GM19351 (cell line): Measurements from ENCODE around the gene ARL5B.

Experiments used
- ATAC-seq: cut with Tn5 transposase; IDR thresholded peaks from one replicate; pipeline ENCODE4 v1.9.1; 2021; ENCODE audit warnings: mild to moderate bottlenecking, moderate library complexity; ENCODE audit not compliant: unreplicated experiment

ARL5B gene

DNA sequence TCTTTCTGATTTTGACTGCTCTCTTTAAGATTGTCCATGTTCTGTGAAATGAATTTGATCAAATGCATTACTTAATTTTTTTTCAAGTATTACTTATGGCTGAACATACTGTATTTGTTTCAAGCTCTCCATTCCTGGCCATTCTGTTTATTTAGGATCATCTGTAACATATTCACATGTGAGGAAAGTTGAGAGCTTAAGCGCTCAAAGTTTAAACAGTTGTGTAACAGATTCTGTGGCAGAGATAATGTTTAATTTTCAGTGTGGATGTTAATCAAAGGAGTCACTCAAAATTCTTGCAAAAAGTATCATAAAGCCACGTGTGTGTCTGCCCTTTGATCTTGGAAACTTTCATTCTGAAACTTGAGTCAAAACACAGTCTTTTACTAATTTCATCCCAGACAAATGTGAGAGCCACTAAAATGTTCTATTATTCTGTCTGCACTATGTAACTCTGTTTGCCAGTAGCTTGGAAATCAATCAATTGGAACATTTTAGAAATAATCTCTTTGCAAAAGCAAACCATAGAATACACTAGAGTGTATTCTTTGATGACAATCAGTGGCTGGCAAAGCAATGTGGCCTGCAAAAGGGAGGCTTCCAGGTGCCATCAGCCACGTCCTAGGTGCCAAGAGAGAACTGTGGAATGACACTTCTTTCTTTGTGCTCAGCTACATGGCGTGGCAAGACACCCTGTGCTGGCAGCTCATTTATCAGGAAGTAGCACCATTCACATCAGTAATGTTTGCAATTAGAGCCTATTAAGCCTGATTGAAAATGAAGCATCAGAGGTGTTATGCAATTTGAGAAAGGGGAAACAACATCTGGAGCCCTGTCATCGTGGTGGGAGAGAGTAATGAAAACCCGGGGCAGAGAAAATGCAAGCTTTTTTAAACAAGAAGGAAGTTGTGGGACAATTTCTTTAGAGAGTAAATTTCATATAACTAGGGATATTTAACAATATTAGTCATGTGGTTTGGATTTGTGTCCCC, 40.9 kb downstream of the ARL5B start:
- ATAC-seq: no peak

DNA sequence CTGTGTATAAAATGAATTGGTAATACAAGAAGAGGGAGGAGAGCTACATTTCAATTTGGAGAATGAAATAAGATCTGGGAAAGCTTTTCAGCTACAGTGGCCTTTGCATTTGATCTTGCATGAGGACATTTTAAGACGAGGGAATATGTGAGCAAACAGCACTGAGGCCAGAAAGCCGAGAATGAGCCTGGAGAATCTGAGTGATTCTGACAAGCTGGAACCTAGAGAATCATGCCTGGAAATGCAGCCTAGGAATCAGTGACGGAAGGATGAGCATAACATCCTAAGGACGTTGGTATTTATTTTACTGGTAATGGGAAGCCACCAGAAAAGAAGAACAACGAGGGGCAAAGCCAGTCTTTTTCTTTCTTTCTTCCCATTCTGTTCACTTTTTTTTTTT, 44.3 kb downstream of the ARL5B start:
- no peak for ATAC-seq

DNA sequence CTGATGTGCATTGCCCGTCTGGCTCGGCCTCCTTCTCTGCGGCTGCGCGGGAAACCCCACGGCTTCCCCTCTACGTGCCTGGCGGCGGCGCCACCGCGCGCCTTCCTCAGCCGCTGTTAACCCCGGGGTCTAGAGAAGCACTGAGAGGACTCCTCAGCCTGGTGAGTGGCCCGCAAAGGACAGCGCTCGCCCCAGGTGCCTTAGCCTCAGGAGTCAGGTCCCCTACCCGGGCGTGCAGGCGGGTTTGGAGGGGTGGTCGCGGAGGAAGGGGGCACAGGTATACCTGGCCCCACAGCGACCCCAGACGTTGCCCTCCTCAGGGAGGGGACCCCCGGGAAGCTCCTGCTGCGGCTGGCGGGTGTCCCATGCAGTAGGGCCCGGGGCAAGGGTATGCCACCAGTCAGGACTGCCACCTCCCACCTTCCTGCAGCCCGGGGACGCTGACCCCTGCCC, 51.0 kb downstream of the ARL5B start:
- no peak for ATAC-seq

DNA sequence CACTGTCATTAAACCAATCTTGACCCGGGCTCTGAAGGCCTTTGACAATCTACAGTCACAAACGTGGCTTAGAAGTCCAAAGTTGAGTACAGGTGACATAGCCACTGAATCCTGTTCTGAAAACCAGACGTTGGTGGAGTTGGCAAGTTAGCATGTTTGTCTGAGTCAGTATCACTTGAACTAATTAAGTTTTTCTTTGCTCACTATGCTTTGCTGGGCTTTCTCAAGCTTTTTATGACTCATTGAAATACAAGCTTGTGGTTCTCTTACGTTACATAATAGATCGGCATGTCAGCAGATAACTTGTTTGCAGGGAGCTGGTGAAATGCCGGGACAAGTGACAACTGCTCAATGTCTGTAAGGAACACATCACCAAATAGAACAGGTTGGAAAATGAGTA, 53.8 kb downstream of the ARL5B start:
- ATAC-seq: no peak

DNA sequence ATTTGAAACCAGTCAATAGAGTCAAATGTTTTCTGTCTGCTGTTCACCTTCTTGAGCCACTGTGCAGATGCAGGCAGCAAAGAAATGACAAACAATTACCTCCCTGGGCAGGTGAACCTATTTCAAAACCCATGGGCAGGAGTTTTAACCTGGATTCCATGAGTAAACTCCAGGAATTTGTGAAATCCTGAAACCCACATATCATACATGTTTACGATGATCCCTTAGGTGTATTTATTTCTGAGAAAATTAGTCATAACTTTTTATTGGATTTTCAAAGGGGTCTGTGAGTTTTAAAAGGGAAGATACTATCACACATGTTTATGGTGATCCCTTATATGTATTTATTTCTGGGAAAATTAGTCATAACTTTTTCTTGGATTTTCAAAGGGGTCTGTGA, 59.8 kb downstream of the ARL5B start:
- ATAC-seq: no peak

DNA sequence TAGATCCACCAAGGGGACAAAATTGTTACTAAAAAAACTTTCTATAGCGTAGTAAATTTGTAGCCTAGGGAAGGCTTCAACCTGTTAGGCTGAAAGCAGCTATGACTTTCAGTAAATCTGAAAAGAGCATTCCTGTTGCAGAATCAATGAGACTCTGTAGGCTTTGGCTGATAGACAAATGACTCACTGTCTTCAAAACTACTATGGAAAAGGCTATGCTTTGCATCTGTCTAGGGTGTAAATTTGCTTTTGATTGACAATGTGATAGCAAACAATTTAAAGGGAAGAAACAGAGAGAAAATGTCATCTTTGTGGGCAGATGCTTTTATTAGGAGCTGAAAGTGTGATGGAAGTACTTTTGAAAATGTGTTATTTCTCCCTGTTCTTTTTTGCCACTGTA, 60.6 kb downstream of the ARL5B start:
- no peak for ATAC-seq

DNA sequence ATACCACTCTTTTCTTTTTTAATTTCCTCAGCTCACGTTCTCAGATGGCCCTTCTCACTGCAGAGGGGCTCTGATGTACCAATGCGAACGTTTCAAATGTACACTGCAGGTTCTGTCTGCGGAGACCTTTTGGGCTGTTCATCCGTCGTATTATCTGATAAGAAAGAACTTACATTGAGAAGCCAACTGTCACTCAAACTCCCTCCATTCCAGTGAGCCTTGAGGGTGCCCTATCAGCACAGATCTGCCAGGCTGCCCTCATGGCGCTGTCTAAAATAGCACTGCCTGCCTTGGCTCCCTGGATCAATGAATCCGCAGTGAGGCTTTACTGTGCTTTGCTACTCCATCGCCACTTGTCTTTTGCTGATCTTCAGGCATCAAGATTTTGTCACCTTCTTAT, 61.8 kb downstream of the ARL5B start:
- no peak for ATAC-seq

DNA sequence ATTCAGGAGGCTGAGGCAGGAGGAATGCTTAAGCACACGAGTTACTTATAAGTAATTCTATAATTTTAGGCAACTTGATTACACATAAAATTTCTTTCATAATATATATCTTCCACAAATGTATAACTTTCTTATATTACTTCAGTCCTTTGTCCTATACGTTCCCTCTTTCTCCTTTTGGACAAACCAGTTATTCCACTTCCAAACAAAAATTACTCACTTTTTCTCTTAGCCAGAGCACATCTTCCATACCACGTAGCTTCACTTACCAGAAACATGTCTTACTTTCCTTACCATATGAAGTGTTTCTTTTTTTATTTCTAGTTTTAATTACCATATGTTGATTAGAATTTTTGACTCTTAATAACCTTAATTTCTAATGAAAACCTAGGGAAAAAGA, 64.6 kb downstream of the ARL5B start:
- no peak for ATAC-seq
